Medulla oblongata (tissue), 1 donor: Measurements from ENCODE around the gene NFKB2.
A peak's percentile ranks its signal among the peaks of the same experiment; 100 is the strongest.

Experiments used
- DNase-seq: peaks from one replicate; pipeline ENCODE4 v3.0.0-alpha.2; 2015; ENCODE audit errors: extremely low spot score

Gene NFKB2

DNA sequence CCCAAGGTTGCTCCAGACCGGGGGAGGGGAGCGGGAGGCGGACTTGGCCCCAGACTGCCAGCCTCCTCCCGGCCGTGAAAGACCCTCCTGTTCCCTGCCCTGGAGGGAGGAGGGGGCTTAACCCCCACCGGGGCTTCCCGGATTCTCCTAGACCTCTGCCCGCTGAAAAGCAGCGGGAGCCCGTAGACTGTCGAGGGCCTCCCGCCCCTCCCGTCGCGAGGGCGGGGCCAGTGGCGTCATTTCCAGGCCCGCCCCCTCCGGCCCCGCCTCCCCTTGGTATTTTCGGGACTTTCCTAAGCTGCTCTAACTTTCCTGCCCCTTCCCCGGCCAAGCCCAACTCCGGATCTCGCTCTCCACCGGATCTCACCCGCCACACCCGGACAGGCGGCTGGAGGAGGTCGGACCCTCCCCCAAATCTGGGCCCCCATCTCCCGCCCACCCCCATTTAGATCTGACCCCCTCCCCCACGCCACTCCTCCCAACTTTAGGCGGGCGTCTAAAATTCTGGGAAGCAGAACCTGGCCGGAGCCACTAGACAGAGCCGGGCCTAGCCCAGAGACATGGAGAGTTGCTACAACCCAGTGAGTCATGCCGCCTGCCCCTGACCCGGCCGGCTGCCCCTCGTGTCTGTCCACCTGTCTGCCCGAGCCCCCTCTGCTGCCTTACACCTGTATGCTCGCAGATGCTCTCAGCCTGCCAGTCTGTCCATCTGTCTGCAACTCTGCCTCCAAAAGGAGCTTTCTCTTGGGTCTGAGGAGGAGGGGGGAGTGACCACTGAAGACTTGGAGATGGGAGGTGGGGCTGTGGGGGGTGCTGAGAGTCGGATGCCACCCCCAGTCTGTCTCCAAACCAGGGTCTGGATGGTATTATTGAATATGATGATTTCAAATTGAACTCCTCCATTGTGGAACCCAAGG, at the start of gene NFKB2:
TSS of gene NFKB2 (plus strand) at position 306 of the 917 bp plus-strand sequence. CDS start at position 561, 255 bp downstream.
- DNase-seq = peak; percentile 93

DNA sequence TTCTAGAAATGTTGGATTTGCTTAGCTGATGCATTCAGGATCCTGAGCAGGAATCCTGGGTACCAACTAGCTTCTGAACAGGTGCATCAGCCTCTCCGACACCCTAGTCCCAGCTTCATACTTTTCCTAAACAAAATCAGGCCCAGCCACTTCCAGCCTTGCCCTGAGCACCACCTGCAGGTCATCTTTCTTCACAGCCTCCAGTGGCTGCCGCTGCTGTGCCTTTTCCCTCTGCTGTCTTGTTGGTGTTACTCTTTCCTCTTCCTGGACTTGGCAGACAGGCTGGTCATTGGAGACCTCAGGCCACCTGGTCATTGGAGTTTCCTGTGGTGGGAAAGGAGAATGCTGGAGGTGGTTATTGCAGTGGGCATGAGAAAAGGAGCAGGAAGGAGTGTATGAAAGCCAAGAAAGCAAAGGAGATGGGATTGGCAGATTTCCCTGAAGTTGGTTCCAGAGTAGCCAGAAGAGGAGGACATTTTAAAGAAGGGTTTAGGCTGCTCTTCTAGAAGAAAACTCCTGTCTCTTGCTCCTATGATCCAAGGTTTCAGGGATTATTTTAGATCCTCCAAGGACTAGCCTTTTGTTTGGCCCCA, 48.2 kb upstream of the NFKB2 start:
- peak; percentile 27 for DNase-seq

DNA sequence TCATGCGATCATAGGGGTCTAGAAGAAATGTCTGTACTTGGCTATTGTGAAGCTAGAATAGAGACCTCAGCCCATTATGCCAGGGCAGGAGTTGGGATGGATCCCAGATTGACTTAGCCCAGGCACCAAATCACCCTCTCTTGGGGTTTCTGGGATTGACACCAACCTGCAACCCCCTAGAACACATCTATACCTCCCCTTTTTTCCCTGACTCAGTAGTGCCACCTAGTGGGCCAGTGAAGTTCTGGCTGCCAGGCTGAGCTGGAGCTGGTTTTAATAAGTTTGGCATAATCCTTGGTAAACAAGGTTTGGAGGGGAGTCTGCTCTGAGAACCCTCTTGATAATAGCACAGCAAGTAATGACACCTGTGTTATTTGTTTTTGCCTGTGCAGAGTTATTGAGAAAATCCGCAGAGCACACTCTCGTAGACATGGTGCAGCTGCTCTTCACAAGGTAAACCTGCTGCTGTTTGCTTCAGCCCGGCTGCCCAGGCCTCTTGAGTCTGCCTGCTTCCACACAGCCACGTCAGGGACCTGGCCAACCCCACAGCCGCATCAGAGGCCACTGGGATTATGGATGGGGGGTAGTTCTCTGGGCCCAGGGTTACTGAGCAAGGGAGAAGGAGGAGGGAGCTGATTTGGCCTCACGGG, 43.3 kb upstream of the NFKB2 start:
- peak; percentile 68 for DNase-seq

DNA sequence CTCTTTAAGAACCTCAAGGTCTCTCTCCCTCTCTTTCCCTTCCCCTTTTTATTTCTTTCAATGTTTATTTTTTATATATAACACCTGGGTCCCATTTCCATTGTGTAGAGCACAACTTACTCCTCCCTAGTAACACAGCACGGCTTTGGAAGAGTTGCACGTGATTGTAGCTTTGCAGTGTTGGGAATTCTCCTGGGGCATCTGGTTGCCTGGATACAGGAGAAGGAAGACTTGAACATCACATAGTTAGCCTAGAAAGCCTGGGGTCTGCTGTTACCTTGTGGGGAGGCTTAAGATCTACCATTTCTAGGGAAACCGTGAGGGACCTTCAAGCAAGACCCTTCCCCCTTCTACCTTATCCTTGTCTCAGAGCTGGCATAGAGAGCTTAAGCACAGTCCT, 41.1 kb upstream of the NFKB2 start:
- no peak for DNase-seq

DNA sequence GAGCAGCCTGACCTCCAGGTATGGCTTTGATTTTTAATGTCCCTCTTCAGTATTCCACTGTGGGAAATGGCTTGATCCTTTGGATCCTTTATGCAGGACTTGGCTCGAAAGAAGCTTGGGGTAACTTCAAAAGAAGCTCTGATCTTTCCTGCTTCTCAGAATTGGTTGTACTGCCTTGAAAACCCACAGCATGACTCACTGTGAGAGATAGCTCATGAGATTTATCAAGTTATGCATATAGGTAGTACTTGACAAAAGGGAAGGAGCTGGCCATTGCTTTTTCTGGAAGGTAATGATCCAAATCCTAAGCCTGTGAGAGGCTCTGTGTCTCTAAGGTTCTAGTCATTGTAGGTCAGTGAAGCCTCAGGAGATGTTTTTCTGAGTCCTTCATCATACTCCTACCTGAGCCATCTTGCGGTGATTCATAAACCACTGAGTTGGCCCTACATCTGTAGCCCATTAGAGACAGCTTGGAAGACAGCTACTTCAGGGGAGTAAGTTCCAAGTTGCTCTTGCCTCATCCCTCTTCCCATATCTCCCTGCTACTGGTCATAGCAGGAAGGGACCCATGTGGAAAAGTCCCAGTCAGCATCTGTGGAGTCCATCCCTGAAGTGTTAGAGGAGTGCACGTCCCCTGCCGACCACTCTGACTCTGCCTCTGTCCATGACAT, 36.7 kb upstream of the NFKB2 start:
- DNase-seq = no peak

DNA sequence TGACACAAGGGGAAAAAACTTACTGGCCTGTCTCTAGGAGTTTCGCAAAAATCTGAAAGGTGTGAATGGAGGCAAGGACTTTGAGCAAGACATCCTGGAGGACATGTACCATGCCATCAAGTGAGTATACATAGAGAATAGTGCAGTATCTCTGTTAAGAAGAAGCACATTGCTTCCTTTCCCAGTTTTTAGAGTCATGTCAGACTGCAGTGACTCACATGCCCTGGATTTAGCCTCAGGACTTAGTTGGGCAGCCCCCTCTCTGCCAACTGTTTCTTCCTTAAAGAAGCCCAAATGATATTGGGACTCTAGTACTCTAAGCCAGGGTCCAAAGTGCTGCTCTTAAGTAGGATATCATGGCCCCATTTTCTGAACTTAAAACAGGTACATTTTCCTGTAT, 28.1 kb upstream of the NFKB2 start:
- no peak for DNase-seq

DNA sequence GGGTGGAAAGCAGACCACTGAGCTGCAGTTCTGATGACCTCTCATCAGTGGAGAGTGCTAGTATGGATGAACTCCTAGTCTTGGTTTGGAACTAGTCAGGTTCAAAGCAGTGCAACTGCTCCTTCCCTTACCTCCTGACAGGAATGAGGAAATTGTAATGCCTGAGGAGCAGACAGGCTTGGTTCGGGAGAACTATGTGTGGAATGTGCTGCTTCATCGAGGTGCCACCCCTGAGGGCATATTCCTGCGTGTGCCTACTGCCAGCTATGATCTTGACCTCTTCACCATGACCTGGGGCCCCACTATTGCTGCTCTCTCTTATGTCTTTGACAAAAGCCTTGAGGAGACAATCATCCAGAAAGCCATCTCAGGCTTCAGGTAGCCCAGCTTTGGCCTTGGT, 27.4 kb upstream of the NFKB2 start:
- DNase-seq = no peak

DNA sequence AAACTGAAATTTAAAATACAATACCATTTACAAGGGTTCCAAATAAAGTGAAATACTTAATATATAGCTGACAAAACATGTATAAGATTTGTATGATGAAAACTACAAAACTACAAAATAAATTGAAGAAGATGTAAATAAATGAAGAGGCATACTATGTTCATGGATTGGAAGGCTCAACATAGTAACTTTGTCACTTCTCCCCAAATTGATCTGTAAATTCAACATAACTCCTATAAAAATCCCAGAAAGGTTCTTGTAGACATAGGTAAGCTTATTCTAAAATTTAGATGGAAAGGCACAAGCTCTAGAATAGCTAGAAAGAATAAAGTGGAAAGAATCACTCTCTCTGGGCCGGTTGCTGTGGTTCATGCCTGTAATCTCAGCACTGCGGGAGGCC, 24.2 kb upstream of the NFKB2 start:
- DNase-seq = no peak

DNA sequence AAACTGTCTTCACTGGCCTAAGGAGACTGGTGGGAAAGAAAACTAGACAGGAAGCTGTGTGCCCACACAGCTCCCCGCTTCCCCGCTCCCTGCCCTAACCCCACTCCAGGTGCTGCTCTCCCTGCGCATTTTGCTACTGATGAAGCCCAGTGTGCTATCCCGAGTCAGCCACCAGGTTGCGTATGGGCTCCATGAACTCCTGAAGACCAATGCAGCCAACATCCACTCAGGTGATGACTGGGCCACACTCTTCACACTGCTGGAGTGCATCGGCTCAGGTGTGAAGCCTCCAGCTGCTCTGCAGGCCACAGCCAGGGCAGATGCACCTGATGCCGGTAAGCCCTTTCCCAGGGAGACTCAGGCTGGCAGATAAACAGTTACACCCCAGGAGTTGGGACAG, 20.3 kb upstream of the NFKB2 start:
- no peak for DNase-seq

DNA sequence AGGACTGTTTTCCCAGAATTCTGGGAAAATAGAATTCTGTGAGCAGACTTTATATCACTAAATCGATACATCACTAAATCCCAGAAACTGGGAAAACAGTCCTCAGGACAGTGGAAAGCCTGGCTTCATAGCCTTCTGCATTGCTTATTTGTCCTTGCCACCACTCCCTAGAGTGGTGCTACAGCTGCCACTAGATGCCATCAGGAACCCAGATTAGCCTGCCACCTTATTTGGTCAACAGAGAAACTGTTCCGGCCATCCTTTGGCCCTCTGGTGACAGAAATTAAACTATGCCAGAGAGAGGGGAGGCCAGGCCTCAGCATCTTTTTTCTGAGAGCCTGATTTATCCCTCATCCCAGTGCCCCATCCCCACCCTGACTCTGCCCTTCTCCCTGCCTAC, 19.6 kb upstream of the NFKB2 start:
- DNase-seq = no peak

DNA sequence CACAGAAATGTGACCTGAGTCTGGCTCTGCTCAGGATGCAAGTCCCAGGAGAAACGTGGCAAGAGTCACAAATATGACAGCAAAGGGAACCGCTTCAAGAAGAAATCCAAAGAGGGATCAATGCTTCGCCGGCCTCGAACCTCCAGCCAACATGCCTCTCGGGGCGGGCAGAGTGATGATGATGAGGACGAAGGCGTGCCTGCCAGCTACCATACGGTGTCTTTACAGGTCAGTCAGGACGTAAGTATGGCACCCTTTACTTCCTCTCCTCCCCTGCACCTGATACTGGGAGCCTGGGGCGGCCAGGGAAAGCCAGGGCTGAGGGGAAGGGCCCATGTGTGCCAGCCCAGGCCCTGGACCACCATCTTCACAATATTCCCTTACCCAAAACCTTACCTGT, 18.6 kb upstream of the NFKB2 start:
- DNase-seq = no peak

DNA sequence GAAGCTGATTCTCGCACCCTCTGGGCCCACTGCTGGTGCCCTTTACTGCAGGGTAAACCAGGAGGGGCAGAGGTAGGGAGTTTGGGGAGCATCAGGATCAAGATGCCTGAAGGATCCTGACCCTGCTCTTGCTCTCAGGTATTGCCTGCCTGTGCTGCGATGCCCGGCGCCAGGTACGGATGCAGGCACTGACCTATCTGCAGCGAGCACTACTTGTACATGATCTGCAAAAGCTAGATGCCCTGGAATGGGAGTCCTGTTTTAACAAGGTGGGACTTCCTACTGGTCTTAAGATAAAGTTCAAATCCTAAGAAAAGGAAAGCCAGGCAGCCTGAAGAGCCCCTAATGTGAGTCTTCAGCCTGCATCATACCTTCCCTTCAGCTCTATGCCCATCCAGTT, 16.1 kb upstream of the NFKB2 start:
- no peak for DNase-seq

DNA sequence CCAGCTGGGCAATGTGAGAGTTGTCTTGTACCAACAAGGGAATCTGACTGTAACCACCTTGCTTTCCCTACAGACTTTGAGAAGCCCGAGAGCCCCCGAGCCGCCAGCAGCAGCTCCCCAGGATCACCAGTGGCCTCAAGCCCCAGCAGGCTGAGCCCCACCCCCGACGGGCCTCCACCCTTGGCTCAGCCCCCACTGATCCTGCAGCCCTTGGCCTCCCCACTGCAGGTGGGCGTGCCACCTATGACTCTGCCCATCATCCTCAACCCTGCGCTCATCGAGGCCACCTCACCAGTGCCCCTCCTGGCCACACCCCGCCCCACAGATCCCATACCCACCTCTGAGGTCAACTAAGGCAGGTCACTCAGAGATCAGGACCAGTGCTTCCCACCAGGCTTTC, 13.5 kb upstream of the NFKB2 start:
- no peak for DNase-seq

DNA sequence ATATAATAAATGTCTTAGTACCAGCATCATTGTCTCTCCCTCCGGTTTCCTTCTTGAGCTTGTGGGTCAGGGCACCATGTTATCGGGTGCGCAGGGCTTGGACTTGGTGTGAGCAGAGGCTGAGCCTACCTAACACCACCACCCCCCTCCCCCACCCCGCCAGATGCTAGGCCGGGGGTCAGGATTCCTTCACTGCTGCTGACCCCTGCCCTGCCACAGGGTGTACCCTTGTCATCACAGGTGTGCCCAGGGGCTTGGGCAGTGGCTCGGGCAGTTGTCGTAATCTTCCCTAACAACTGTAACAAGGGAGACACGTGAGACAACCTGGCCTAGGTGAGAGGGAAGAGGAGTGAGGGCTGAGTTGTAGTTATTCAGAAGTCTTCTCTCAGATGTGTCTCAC, 12.6 kb upstream of the NFKB2 start:
- no peak for DNase-seq

DNA sequence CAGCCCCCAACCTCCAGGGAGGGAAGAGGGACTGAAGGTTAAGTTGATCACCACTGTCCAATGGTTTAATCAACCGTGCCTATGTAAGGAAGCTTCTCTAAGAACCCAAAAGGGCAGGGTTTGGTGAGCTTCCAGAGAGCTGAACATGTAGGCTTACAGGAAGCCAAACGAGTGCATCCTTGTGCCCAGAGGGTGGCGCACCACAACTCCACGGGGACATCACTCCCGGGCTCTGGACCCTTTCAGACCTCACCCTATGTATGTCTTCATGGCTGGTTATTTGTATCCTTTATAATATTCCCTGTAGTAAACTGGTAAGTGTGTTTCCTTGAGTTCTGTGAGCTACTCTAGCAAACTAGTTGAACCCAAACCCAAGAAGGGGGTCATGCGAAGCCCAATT, 11.5 kb upstream of the NFKB2 start:
- DNase-seq = no peak

DNA sequence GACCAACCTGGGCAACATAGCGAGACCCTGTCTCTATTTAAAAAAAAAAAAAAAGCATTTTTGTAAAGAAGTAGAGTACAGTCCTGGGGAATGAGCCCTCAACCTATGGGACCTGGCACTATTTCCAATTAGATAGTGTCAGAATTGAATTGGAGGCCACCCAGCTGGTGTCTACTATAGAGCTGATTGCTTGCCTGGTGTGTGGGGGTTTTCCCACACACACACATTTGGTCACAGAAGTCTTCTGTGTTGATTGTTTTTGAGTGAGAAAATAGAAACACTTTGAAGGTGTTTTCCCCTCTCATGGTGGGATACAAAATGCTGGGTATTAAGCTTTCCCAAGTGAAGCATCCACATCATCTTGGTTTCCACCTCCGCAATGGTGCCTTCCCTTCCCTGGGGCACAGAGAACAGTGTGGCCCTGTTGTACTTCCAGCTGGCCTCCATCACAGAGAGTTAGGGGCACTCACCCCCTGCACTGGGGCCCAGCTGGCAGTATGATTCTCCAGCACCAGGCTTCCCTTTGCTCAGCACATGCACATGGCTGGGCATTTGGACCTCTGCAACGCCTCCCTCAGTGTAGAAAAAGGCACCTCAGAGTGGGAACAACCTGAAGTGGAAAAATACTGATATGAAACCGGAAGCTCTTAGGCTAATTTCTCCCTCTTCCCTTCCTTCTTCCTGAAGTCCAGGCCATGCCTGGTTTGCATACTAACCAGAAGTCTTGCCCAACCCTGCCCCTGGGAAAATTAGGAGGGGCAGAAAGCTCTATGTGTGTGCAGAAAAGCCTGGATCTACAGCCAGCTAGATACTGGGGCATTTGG, 10.7 kb upstream of the NFKB2 start:
- no peak for DNase-seq

DNA sequence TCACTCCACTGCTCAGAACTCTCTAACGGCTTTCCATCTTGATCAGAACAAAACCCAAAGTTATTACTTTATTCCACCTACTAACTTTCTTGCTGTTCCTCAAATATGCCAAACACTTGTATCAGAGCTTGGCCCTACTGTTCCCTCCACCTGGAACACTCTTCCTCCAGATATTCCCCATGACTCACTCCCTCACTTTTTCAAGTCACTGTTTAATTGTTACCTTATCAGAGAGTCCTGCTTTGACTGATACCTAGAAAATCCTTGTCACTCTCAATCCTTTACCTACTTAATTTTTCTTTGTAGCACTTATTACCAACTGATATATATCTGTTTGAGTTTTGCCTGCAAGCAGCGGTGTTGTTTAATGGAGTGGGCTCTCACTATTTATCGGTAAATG, 5.6 kb upstream of the NFKB2 start:
- DNase-seq = no peak

DNA sequence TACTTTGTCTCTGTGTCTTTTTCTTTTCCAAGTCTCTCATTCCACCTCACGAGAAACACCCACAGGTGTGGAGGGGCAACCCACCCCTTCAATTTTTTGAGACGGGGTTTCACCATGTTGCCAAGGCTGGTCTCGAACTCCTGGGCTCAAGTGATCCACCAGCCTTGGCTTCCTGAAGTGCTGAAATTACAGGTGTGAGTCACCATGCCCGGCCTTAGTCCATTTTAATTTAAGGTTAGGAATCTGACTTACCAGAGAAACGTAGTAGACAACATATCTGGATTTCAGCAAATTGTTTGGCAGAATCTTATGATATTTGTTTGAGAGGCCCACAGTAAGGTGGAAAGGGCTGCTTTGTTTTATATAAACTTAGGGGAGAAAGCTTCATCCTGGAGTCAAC, 3.2 kb upstream of the NFKB2 start:
- DNase-seq = no peak

DNA sequence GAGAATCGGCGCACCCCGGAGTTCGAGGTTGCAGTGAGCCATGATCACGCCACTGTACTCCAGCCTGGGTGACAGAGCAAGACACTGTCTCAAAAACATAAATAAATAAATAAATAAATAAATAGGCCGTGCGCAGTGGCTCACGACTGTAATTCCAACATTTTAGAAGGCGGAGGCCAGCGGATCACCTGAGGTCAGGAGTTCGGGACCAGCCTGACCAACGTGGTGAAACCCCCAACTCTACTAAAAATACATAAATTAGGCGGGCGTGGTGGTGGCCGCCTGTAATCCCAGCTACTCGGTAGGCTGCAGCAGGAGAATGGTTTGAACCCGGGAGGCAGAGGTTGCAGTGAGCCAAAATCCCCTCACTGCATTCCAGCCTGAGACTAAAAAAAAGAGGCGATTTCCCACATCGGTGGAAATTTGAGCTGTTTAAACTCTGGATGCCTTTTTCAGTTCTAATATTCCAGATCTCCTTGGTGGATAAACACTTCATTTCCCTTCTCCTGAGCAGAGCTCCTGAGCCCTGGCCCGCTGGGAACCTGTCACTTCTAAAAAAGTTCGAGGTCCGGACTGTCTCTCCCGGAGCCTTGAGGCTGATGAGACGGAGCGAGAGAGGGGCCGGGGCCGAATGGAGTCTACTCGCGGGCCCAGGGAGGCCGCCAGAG, 2.0 kb upstream of the NFKB2 start:
- no peak for DNase-seq

DNA sequence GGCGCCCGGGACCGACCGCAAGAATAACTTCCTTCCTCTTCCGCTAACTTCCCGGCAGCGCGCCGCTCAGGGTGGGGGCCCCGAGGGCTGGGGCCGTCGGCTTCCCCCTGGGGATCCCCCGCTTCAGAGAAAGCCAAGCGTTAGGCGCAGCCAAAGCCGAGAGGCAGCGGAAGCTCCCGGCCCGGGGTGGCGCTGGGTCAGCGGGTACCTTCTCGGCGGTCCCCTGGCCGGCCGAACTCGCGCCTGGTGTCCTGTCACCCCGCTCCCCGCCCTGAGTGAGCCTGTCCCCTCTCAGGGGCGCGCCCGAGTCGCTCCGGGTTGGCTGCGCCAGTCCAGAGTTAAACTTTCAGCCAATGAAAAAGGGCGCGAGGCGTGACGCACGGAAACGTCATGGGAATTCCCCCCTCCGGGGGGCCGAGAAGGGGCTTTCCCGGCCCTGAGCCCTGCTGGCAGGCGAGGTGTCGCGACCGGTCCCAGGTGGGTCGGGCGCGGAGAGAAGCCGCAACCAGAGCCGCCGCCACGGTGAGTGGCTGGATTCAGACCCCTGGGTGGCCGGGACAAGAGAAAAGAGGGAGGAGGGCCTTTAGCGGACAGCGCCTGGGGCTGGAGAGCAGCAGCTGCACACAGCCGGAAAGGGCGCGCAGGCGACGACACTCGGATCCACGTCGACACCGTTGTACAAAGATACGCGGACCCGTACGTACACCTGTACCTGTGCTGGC, 1.3 kb upstream of the NFKB2 start:
- peak; percentile 91 for DNase-seq
